Measurements from ENCODE around the gene RIIAD1. TPM values are rescaled to one million over a fixed set of nuclear protein-coding genes. Genes with fewer than 3 reads are reported as not detected.

Gene RIIAD1
- total RNA-seq, 1 experiment from 2014 or later = not detected

- H3K36me3 Mint-ChIP-seq = no peaks in the 10 kb centered on the region
- DNase-seq (ENCODE audit: low spot score) (peak; percentile 40), ATAC-seq (no peak)
- POLR2A ChIA-PET = interaction anchor here (0.7 to 2.1 kb wide), 2 partner anchors 14 to 204 kb away, joined by 3 to 7 read pairs; partner anchors contain the start of gene CGN
- H3K27ac Mint-ChIP-seq = no peak overlapping the region
- 0 out of 2 replicates have a peak overlapping the region, but pooled peaks have one; percentile 75 for H3K4me3 Mint-ChIP-seq
- TF ChIP-seq ZNF138 (CRISPR knock-in tag; conservative IDR thresholded peaks at IDR 0.05) (no peak), SMAD4 (CRISPR knock-in tag; IDR thresholded peaks at IDR 0.05) (no peak), ZNF416 (CRISPR knock-in tag; IDR thresholded peaks at IDR 0.05) (no peak), SMAD3 (CRISPR knock-in tag; IDR thresholded peaks at IDR 0.05; ENCODE audit: borderline replicate concordance) (no peak), CREM (CRISPR knock-in tag; IDR thresholded peaks at IDR 0.05) (no peak), ESRRA (CRISPR knock-in tag; IDR thresholded peaks at IDR 0.05; ENCODE audit: borderline replicate concordance) (no peak), JAZF1 (CRISPR knock-in tag; IDR thresholded peaks at IDR 0.05) (no peak), ZNF121 (CRISPR knock-in tag; IDR thresholded peaks at IDR 0.05) (no peak), ERG (CRISPR knock-in tag; IDR thresholded peaks at IDR 0.05) (no peak), ZBTB43 (CRISPR knock-in tag; IDR thresholded peaks at IDR 0.05) (no peak), CBFB (CRISPR knock-in tag; IDR thresholded peaks at IDR 0.05; ENCODE audit: low read depth) (no peak), FOXP4 (CRISPR knock-in tag; IDR thresholded peaks at IDR 0.05) (no peak), ELF4 (CRISPR knock-in tag; IDR thresholded peaks at IDR 0.05; ENCODE audit: low read depth) (no peak)
- TF ChIP-seq, protein P1, sequence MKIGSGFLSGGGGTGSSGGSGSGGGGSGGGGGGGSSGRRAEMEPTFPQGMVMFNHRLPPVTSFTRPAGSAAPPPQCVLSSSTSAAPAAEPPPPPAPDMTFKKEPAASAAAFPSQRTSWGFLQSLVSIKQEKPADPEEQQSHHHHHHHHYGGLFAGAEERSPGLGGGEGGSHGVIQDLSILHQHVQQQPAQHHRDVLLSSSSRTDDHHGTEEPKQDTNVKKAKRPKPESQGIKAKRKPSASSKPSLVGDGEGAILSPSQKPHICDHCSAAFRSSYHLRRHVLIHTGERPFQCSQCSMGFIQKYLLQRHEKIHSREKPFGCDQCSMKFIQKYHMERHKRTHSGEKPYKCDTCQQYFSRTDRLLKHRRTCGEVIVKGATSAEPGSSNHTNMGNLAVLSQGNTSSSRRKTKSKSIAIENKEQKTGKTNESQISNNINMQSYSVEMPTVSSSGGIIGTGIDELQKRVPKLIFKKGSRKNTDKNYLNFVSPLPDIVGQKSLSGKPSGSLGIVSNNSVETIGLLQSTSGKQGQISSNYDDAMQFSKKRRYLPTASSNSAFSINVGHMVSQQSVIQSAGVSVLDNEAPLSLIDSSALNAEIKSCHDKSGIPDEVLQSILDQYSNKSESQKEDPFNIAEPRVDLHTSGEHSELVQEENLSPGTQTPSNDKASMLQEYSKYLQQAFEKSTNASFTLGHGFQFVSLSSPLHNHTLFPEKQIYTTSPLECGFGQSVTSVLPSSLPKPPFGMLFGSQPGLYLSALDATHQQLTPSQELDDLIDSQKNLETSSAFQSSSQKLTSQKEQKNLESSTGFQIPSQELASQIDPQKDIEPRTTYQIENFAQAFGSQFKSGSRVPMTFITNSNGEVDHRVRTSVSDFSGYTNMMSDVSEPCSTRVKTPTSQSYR (CRISPR knock-in tag; IDR thresholded peaks at IDR 0.05) = no peak
- TF ChIP-seq, protein P2, sequence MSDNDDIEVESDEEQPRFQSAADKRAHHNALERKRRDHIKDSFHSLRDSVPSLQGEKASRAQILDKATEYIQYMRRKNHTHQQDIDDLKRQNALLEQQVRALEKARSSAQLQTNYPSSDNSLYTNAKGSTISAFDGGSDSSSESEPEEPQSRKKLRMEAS (CRISPR knock-in tag; IDR thresholded peaks at IDR 0.05) = no peak
- TF ChIP-seq, protein P3, sequence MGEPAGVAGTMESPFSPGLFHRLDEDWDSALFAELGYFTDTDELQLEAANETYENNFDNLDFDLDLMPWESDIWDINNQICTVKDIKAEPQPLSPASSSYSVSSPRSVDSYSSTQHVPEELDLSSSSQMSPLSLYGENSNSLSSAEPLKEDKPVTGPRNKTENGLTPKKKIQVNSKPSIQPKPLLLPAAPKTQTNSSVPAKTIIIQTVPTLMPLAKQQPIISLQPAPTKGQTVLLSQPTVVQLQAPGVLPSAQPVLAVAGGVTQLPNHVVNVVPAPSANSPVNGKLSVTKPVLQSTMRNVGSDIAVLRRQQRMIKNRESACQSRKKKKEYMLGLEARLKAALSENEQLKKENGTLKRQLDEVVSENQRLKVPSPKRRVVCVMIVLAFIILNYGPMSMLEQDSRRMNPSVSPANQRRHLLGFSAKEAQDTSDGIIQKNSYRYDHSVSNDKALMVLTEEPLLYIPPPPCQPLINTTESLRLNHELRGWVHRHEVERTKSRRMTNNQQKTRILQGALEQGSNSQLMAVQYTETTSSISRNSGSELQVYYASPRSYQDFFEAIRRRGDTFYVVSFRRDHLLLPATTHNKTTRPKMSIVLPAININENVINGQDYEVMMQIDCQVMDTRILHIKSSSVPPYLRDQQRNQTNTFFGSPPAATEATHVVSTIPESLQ (CRISPR knock-in tag; IDR thresholded peaks at IDR 0.05) = no peak
- TF ChIP-seq, protein P4, sequence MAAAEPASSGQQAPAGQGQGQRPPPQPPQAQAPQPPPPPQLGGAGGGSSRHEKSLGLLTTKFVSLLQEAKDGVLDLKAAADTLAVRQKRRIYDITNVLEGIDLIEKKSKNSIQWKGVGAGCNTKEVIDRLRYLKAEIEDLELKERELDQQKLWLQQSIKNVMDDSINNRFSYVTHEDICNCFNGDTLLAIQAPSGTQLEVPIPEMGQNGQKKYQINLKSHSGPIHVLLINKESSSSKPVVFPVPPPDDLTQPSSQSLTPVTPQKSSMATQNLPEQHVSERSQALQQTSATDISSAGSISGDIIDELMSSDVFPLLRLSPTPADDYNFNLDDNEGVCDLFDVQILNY (CRISPR knock-in tag; IDR thresholded peaks at IDR 0.05) = no peak
- TF ChIP-seq, protein P5, sequence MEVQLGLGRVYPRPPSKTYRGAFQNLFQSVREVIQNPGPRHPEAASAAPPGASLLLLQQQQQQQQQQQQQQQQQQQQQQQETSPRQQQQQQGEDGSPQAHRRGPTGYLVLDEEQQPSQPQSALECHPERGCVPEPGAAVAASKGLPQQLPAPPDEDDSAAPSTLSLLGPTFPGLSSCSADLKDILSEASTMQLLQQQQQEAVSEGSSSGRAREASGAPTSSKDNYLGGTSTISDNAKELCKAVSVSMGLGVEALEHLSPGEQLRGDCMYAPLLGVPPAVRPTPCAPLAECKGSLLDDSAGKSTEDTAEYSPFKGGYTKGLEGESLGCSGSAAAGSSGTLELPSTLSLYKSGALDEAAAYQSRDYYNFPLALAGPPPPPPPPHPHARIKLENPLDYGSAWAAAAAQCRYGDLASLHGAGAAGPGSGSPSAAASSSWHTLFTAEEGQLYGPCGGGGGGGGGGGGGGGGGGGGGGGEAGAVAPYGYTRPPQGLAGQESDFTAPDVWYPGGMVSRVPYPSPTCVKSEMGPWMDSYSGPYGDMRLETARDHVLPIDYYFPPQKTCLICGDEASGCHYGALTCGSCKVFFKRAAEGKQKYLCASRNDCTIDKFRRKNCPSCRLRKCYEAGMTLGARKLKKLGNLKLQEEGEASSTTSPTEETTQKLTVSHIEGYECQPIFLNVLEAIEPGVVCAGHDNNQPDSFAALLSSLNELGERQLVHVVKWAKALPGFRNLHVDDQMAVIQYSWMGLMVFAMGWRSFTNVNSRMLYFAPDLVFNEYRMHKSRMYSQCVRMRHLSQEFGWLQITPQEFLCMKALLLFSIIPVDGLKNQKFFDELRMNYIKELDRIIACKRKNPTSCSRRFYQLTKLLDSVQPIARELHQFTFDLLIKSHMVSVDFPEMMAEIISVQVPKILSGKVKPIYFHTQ (CRISPR knock-in tag; IDR thresholded peaks at IDR 0.05) = no peak
- TF ChIP-seq, protein P6, sequence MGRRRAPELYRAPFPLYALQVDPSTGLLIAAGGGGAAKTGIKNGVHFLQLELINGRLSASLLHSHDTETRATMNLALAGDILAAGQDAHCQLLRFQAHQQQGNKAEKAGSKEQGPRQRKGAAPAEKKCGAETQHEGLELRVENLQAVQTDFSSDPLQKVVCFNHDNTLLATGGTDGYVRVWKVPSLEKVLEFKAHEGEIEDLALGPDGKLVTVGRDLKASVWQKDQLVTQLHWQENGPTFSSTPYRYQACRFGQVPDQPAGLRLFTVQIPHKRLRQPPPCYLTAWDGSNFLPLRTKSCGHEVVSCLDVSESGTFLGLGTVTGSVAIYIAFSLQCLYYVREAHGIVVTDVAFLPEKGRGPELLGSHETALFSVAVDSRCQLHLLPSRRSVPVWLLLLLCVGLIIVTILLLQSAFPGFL (CRISPR knock-in tag; IDR thresholded peaks at IDR 0.05; ENCODE audit: borderline replicate concordance) = no peak
- peaks cover 21% of the 10 kb centered on the region for H3K4me1 Mint-ChIP-seq
- CTCF ChIA-PET = interaction anchor here (0.7 to 3.9 kb wide), 18 partner anchors 9 to 374 kb away, joined by 3 to 48 read pairs (median 4); partner anchors contain the start of genes CGN and SNX27
- no peaks in the 10 kb centered on the region for H3K9me3 Mint-ChIP-seq
- H3K27me3 Mint-ChIP-seq (ENCODE audit: low read depth) = peaks cover 46% of the 10 kb centered on the region
These were observed 6.2 kb upstream of the RIIAD1 start for GRCh38 chr1:151714820-151715725.
